Panc1 (cell line): ENCODE measurements around the gene WDFY2. TPM values are rescaled to one million over a fixed set of nuclear protein-coding genes. Genes with fewer than 3 reads are reported as not detected.

Experiments
- ATAC-seq: fragments of 200-7000 bp; cut with Tn5 transposase; 2 replicates; pipeline ENCODE4 v1.9.1; 2020; ENCODE audit warnings: mild to moderate bottlenecking, moderate library complexity
- BruUV-seq: library from RNA; stranded (reverse); fragments of 400-500 nt; replicated peaks from 2 replicates; lab custom pipeline; 2021; lab: Mats Ljungman, UMichigan
- CTCF ChIA-PET: fragments of 300-600 bp; sonication (Branson Sonifier 250); formaldehyde crosslinking; loops from one replicate; lab custom pipeline; 2022; ENCODE audit warnings: antibody characterized with exemption; lab: Charles Lee
- POLR2A ChIA-PET: fragments of 300-600 bp; sonication (Branson Sonifier 250); formaldehyde crosslinking; loops from one replicate; lab custom pipeline; 2022; ENCODE audit warnings: antibody characterized with exemption; lab: Charles Lee
- DNase-seq: peaks from one replicate; pipeline ENCODE4 v3.0.0-alpha.2; 2010; ENCODE audit warnings: low read depth, low spot score
- H3K27ac ChIP-seq: 2 replicates; pipeline ENCODE4 v1.5.1; 2011; ENCODE audit warnings: mild to moderate bottlenecking, low read length, inconsistent platforms
- H3K27me3 ChIP-seq: fragments of 200-500 bp; sonication (Bioruptor generic); 2 replicates; pipeline ENCODE4 v1.6.0; 2014; ENCODE audit warnings: low read length, inconsistent platforms; ENCODE audit not compliant: control insufficient read depth, insufficient read depth
- H3K36me3 ChIP-seq: fragments of 200-500 bp; sonication (Bioruptor generic); 2 replicates; pipeline ENCODE4 v1.5.1; 2014; ENCODE audit warnings: inconsistent platforms, mild to moderate bottlenecking, low read length, moderate library complexity; ENCODE audit not compliant: control insufficient read depth, insufficient read depth
- H3K4me1 ChIP-seq: 2 replicates; pipeline ENCODE4 v1.5.1; 2011; ENCODE audit warnings: inconsistent platforms, mild to moderate bottlenecking, low read length, moderate library complexity; ENCODE audit not compliant: control insufficient read depth, insufficient read depth
- H3K4me3 ChIP-seq, 2 experiments: 2 replicates each; pipeline ENCODE4 v1.5.1; 2011 to 2012; ENCODE audit warnings: low read depth in 2 of 2, low read length in 2 of 2, mild to moderate bottlenecking in 2 of 2, inconsistent platforms in 1 of 2, moderate library complexity in 1 of 2
- H3K9me3 ChIP-seq: fragments of 200-500 bp; sonication (Bioruptor generic); 2 replicates; pipeline ENCODE4 v1.5.1; 2014; ENCODE audit warnings: low read depth, mild to moderate bottlenecking, inconsistent platforms, low read length, moderate library complexity; ENCODE audit not compliant: control insufficient read depth, insufficient read depth
- CTCF ChIP-seq: fragments of 450-650 bp; IDR thresholded peaks from 2 replicates; pipeline ENCODE4 v1.5.1; 2017; ENCODE audit warnings: mild to moderate bottlenecking
- POLR2AphosphoS5 ChIP-seq: IDR thresholded peaks from 2 replicates; pipeline ENCODE4 v1.6.1; 2012; ENCODE audit warnings: mild to moderate bottlenecking, low read depth, low read length, moderate library complexity
- REST ChIP-seq, 2 experiments: IDR thresholded peaks; 2 replicates each; pipeline ENCODE4 v1.6.1; 2011 to 2012; ENCODE audit warnings: low read depth in 2 of 2, control low read depth in 1 of 2, low read length in 1 of 2, mild to moderate bottlenecking in 1 of 2, moderate library complexity in 1 of 2; ENCODE audit not compliant: insufficient read depth in 1 of 2
- SIN3A ChIP-seq: IDR thresholded peaks from 2 replicates; pipeline ENCODE4 v1.6.1; 2012; ENCODE audit warnings: low read depth, mild to moderate bottlenecking, low read length, moderate library complexity, borderline replicate concordance; ENCODE audit not compliant: insufficient read depth
- TCF7L2 ChIP-seq: IDR thresholded peaks from 2 replicates; pipeline ENCODE4 v1.6.1; 2011; ENCODE audit warnings: mild to moderate bottlenecking, low read depth, low read length, inconsistent platforms
- in situ Hi-C: cut with HindIII; loops from 2 replicates; pipeline ENCODE4 v1.10.0; 2016; ENCODE audit warnings: low sequenced_read_pairs, low pct_unique_long_range_greater_than_20kb
- intact Hi-C: fragments of 100-400 bp; cut with micrococcal nuclease; formaldehyde crosslinking; loops from one replicate; pipeline ENCODE4 v1.10.0; 2022; ENCODE audit not compliant: unreplicated experiment
- total RNA-seq: library from RNA; stranded (reverse); gene quantifications from one replicate; pipeline ENCODE4 v1.2.1, GENCODE V29; 2021; ENCODE audit not compliant: unreplicated experiment

The WDFY2 gene
- total RNA-seq, 1 experiment from 2014 or later: 7.8 TPM

- in situ Hi-C loops: no loop called here
- ATAC-seq: no peak
- no TSS peak for BruUV-seq
- CTCF ChIA-PET: no interaction called here
- DNase-seq: no peak
- no peaks in the 10 kb centered on the region for H3K36me3 ChIP-seq
- H3K4me3 ChIP-seq: no peak overlapping the region
- H3K4me1 ChIP-seq: peaks cover 4% of the 10 kb centered on the region; the same call in 1 of the 2 replicates
- intact Hi-C loops: no loop called here
- TF ChIP-seq TCF7L2 (no peak), POLR2AphosphoS5 (no peak), CTCF (no peak), REST (IDR thresholded peaks at IDR 0.05; ENCODE audit: insufficient read depth in 1 of 2, low read depth in 2 of 2, low read length in 1 of 2) (no peak), SIN3A (no peak)
- no peaks in the 10 kb centered on the region for H3K27me3 ChIP-seq
- no peak overlapping the region for H3K27ac ChIP-seq
- POLR2A ChIA-PET: no interaction called here
- no peaks in the 10 kb centered on the region for H3K9me3 ChIP-seq
Observed at GRCh38 chr13:51625555-51626345, 41.5 kb downstream of the WDFY2 start.

GRCh38 chr13:51626749-51627148, 42.5 kb downstream of the WDFY2 start:
- H3K9me3 ChIP-seq: no peaks in the 10 kb centered on the region
- H3K4me1 ChIP-seq: peaks cover 7% of the 10 kb centered on the region; the same call in 1 of the 2 replicates
- CTCF ChIA-PET: no interaction called here
- DNase-seq (no peak), ATAC-seq (0 out of 2 replicates have a peak, but pooled peaks have one; percentile 15)
- POLR2A ChIA-PET: no interaction called here
- TF ChIP-seq CTCF: no peak
- no peak for TF ChIP-seq SIN3A
- no peak overlapping the region for H3K4me3 ChIP-seq
- intact Hi-C loops (no loop called here), in situ Hi-C loops (no loop called here)
- H3K27ac ChIP-seq: no peak overlapping the region
- no peaks in the 10 kb centered on the region for H3K36me3 ChIP-seq
- no peaks in the 10 kb centered on the region for H3K27me3 ChIP-seq
- BruUV-seq: no TSS peak
